Ovary (tissue), 9 donors: ENCODE measurements around the gene CEP68. TPM values are rescaled to one million over a fixed set of nuclear protein-coding genes. Genes with fewer than 3 reads are reported as not detected.

Experiments used
- DNase-seq, 5 donors: peaks; one replicate each; pipeline ENCODE4 v3.0.0-alpha.2; 2019 to 2020
- H3K27ac ChIP-seq, 2 donors: fragments of 200-600 bp; one replicate each; pipeline versions ENCODE4 v1.5.1 to v1.8.0; 2019 to 2022
- H3K27me3 ChIP-seq: fragments of 200-600 bp; one replicate; pipeline ENCODE4 v1.8.0; 2022
- H3K36me3 ChIP-seq: fragments of 200-600 bp; sonication (generic); one replicate; pipeline ENCODE4 v1.5.1; 2019
- H3K4me1 ChIP-seq: one replicate; pipeline ENCODE4 v1.8.1; 2013; ENCODE audit warnings: mild to moderate bottlenecking, moderate library complexity; ENCODE audit not compliant: insufficient read depth
- H3K4me3 ChIP-seq: fragments of 200-600 bp; sonication (generic); one replicate; pipeline ENCODE4 v1.5.1; 2017
- H3K9me3 ChIP-seq, 2 donors: fragments of 200-600 bp in 1 of 2; sonication (generic) in 1 of 2; one replicate each; pipeline versions ENCODE4 v1.5.1 to v1.8.1; 2013 to 2019; ENCODE audit warnings: mild to moderate bottlenecking in 1 of 2, moderate library complexity in 1 of 2
- EP300 ChIP-seq: sonication (generic); formaldehyde crosslinking; IDR thresholded peaks from one replicate; pipeline ENCODE4 v1.6.1; 2017; ENCODE audit warnings: antibody characterized with exemption
- POLR2A ChIP-seq: fragments of 450-650 bp; IDR thresholded peaks from one replicate; pipeline ENCODE4 v1.6.1; 2017; ENCODE audit warnings: antibody characterized with exemption, mild to moderate bottlenecking, moderate library complexity
- WGBS, 3 donors: extraction: QIAGEN DNeasy Blood & Tissue Kit in 1 of 3; methylation state at CpG; one replicate each; pipeline versions ENCODE4 v1.1.5 to v1.1.7; 2013 to 2017; 5-methylcytosine and 5-hydroxymethylcytosine counted together
- intact Hi-C, 4 donors: fragments of 100-400 bp; cut with DNase I; formaldehyde crosslinking; loops; one replicate each; pipeline versions ENCODE4 v1.11.0 to v1.15.1; 2022 to 2023
- polyA plus RNA-seq, 2 donors: library from polyadenylated mRNA; stranded (reverse); fragments of 200-250 nt in 1 of 2; fragments of 350-450 nt in 1 of 2; fragmentation: Illumina TruSeq in 1 of 2; extraction: RNeasy Lipid Tissue Mini Kit (QIAGEN cat#74804) in 1 of 2; gene quantifications; one replicate each; pipeline ENCODE4 v1.2.3, GENCODE V29; 2013 to 2014
- total RNA-seq, 7 donors: library from RNA; depleted of rRNA in 2 of 7; stranded (reverse); fragments of >200 nt in 2 of 7; fragmentation: NEBNext Ultra II Directional in 3 of 7; extraction: Animal tissue kit (Norgen Biotek cat#: 25700) in 3 of 7; gene quantifications; one replicate each; pipeline versions ENCODE4 v1.1.0 to v1.2.4, GENCODE V29; 2016 to 2023
- TF ChIP-seq, protein P1 (sequence below), 3 donors: fragments of 450-650 bp in 2 of 3; fragments of 200-600 bp in 1 of 3; IDR thresholded peaks; one replicate each; pipeline versions ENCODE4 v1.5.1 to v1.8.0; 2016 to 2022; ENCODE audit warnings: antibody characterized with exemption in 3 of 3, mild to moderate bottlenecking in 1 of 3
- donor health status: DM: no; HTN: no; CAD: no; lungs with moderate emphysema.
- donor health status: DM: no; HTN: no; CAD: no.
- donor health status: Bipolar disorder and iron deficiency.
- donor health status: DM: yes; HTN: yes; CAD: no.
- donor health status: DM: no; HTN: no; CAD: no.
- donor health status: DM: yes; HTN: yes; CAD: no.

The CEP68 gene
- total and polyA plus RNA-seq, 9 donors, result 13.7 to 31.6 (median 28.0) TPM

DNA sequence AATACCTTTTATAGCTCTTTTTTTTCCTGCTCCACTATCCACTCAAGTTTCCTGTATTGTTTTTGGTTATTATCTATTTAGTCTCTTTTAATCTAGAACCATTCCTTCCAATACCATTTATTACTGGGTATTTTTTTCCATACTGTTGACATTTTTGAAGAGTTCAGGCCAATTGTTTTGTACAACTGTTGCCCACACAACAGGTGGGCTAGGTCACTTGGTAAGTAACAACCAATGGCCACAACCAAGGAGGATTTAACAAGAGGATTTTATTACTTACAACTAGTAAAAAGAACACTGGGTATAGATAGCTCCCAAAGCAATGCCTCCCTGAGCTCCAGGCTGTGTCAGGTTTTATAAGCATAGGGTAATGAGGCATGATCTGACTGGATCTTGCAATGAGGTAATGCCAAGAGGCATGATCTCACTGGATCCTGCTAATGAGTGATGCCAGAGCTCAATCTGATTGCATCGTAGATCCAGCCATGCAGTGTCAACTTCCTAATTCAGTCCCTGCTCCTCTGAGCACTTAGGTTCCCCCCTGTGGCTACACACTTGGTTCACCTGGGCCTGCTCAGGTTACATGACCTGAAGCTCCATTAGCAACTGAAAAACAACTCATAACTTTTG, 7.1 kb upstream of the CEP68 start:
- Histone ChIP-seq H3K36me3 (no peaks in the 10 kb centered on the region), H3K9me3 (no peaks in the 10 kb centered on the region), H3K4me3 (no peak overlapping the region), H3K27me3 (no peaks in the 10 kb centered on the region), H3K4me1 (no peaks in the 10 kb centered on the region), H3K27ac (no peak overlapping the region)
- DNase-seq, result no peak
- 73 to 88% (median 86%) methylated on average over 1 of the region's 1 CpG for WGBS, 3 donors
- TF ChIP-seq, protein P1, sequence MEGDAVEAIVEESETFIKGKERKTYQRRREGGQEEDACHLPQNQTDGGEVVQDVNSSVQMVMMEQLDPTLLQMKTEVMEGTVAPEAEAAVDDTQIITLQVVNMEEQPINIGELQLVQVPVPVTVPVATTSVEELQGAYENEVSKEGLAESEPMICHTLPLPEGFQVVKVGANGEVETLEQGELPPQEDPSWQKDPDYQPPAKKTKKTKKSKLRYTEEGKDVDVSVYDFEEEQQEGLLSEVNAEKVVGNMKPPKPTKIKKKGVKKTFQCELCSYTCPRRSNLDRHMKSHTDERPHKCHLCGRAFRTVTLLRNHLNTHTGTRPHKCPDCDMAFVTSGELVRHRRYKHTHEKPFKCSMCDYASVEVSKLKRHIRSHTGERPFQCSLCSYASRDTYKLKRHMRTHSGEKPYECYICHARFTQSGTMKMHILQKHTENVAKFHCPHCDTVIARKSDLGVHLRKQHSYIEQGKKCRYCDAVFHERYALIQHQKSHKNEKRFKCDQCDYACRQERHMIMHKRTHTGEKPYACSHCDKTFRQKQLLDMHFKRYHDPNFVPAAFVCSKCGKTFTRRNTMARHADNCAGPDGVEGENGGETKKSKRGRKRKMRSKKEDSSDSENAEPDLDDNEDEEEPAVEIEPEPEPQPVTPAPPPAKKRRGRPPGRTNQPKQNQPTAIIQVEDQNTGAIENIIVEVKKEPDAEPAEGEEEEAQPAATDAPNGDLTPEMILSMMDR (IDR thresholded peaks at IDR 0.05), result no peak
- no peak for TF ChIP-seq POLR2A
- no peak for TF ChIP-seq EP300
- intact Hi-C loops, result no loop called here

DNA sequence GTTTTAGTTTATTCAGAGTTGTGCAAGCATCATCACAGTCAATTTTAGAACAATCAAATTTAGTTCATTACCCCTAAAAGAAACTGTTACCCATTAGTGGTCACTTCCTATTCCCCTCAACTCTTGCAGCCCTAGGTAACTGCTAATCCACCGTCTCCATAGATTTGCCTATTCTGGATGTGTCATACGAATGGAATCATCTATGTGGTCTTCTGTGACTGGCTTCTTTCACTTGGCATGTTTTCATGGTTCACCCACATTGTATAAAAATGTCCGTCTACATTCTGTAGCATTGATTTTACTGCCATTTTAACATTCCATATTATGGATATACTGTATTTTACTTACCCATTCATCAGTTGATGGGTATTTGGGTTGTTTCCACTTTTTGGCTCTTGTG, 5.3 kb upstream of the CEP68 start:
- WGBS, 3 donors, result 89 to 94% (median 93%) methylated on average over 3 of the region's 3 CpGs
- intact Hi-C loops, result no loop called here
- Histone ChIP-seq H3K4me3 (no peak overlapping the region), H3K36me3 (no peaks in the 10 kb centered on the region), H3K27me3 (no peaks in the 10 kb centered on the region), H3K4me1 (peaks cover 1% of the 10 kb centered on the region), H3K9me3 (no peaks in the 10 kb centered on the region), H3K27ac (no peak overlapping the region)
- TF ChIP-seq, protein P1 (IDR thresholded peaks at IDR 0.05), result no peak
- TF ChIP-seq POLR2A, result no peak
- no peak for DNase-seq

DNA sequence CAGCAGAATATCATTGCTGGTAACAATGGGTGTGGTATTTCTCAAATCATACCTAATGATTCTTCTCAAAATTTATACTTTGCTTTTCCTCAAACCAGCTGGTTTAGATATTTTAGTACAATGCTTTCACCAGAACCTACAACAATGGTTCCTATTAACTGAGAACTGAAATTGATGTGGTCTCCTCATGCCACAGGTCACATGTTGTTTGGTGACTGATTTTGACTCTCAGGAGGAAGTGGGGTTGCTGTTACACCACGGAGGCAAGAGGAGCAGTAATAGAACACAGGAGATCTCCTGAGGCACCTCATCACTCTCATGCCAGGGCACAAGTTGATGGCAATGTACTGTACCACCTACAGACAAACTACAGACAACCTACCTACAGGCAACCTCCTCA, 3.0 kb upstream of the CEP68 start:
- H3K4me3 ChIP-seq, result no peak overlapping the region
- peaks cover 1% of the 10 kb centered on the region for H3K4me1 ChIP-seq
- WGBS, 3 donors, result 33 to 51% (median 44%) methylated on average over 1 of the region's 1 CpG
- no peaks in the 10 kb centered on the region for H3K9me3 ChIP-seq
- no peak for DNase-seq
- no peaks in the 10 kb centered on the region for H3K36me3 ChIP-seq
- intact Hi-C loops, result no loop called here
- no peak overlapping the region for H3K27ac ChIP-seq
- TF ChIP-seq POLR2A (no peak), EP300 (no peak)
- TF ChIP-seq, protein P1 (IDR thresholded peaks at IDR 0.05), result no peak
- no peaks in the 10 kb centered on the region for H3K27me3 ChIP-seq

DNA sequence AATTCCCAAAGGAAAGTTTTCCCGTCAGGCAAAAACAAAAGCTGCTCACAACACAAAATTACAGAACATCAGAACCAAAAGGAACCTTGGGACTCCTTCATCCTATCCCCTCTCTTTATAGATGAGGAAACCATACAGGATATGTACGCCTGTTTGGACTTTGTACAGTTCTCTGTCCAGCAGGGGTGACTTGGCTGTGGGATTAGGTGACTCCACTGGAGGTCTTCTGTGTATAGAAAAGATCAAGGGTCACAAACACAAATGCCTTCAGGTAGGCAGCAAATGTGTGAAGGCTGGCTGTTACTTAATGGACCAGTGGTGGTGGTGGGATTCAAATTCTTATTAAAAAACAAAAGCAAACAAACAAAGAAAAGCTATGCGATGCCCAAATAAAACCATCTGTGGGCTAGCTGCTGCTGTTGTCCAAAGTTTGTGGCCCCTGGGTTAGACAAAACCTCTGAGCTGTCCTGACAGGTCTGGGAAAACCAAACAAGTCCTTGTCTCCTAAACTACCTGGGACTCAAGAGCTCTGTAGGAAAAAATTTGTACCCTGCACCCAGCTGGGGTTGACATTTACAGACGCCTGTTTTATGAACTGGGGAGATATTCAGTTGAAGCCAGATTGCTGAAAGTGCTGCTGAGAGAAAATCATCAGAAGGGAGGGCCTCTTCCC, 1.3 kb upstream of the CEP68 start:
- Histone ChIP-seq H3K27ac (no peak overlapping the region), H3K27me3 (no peaks in the 10 kb centered on the region), H3K4me3 (no peak overlapping the region), H3K36me3 (no peaks in the 10 kb centered on the region), H3K4me1 (peaks cover 1% of the 10 kb centered on the region), H3K9me3 (no peaks in the 10 kb centered on the region)
- WGBS, 3 donors, result 81 to 85% (median 84%) methylated on average over 4 of the region's 4 CpGs
- intact Hi-C loops, result no loop called here
- TF ChIP-seq EP300 (no peak), POLR2A (no peak)
- TF ChIP-seq, protein P1 (IDR thresholded peaks at IDR 0.05), result no peak
- DNase-seq, result no peak
